Measurements from ENCODE around the gene SPESP1. TPM values are rescaled to one million over a fixed set of nuclear protein-coding genes. Genes with fewer than 3 reads are reported as not detected.

Gene SPESP1
- total RNA-seq, 4 donors from 2014 or later, result 1.2 to 4.1 (median 2.2) TPM

- no peak overlapping the region for H3K27ac ChIP-seq
- H3K4me1 ChIP-seq, result no peaks in the 10 kb centered on the region
- no peaks in the 10 kb centered on the region for H3K36me3 ChIP-seq
- WGBS, result 53% methylated on average over 1 of the region's 1 CpG
- DNase-seq (ENCODE audit: low spot score in 2 of 2), result no peak
- peaks cover 12% of the 10 kb centered on the region for H3K27me3 ChIP-seq
- H3K9me3 ChIP-seq, result no peaks in the 10 kb centered on the region
- TF ChIP-seq POLR2A (IDR thresholded peaks at IDR 0.05) (no peak), EP300 (IDR thresholded peaks at IDR 0.05) (no peak), CTCF (IDR thresholded peaks at IDR 0.05) (no peak), POLR2AphosphoS5 (IDR thresholded peaks at IDR 0.05) (no peak)
- H3K4me3 ChIP-seq, result no peak overlapping the region
Observed at GRCh38 chr15:68894208-68894607, 36.1 kb upstream of the SPESP1 start.

GRCh38 chr15:68896178-68896577 lies 34.1 kb upstream of the SPESP1 start:
- Histone ChIP-seq H3K4me3 (no peak overlapping the region), H3K36me3 (no peaks in the 10 kb centered on the region), H3K27ac (no peak overlapping the region), H3K27me3 (peaks cover 10% of the 10 kb centered on the region), H3K4me1 (no peaks in the 10 kb centered on the region), H3K9me3 (no peaks in the 10 kb centered on the region)
- DNase-seq (ENCODE audit: low spot score in 2 of 2), result no peak
- no peak for TF ChIP-seq CTCF (IDR thresholded peaks at IDR 0.05)
- TF ChIP-seq EP300 (IDR thresholded peaks at IDR 0.05), result no peak

DNA sequence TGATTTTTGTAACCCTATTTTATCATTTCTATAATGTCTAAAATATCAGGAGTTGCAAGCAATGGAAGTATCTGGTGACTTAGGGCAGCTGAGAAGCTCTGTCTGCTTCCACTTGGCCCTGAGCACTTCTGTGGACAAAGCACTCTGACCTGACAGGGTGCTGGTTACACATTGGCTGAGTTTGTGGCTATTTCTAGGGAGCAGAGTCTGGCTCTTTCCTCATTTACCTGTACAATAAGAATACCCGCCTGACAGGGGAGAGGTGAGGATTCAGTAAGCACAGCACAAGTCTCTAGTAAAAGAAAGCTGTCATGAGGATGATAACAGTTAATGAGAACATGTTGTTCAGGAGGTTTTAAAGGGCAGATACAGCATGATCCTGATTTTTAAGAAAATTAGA lies 33.3 kb upstream of the SPESP1 start:
- Histone ChIP-seq H3K36me3 (no peaks in the 10 kb centered on the region), H3K4me3 (no peak overlapping the region), H3K27me3 (peaks cover 15% of the 10 kb centered on the region), H3K9me3 (no peaks in the 10 kb centered on the region), H3K4me1 (peaks cover 1% of the 10 kb centered on the region), H3K27ac (no peak overlapping the region)
- TF ChIP-seq POLR2AphosphoS5 (IDR thresholded peaks at IDR 0.05) (no peak), EP300 (IDR thresholded peaks at IDR 0.05) (no peak), POLR2A (IDR thresholded peaks at IDR 0.05) (no peak), CTCF (IDR thresholded peaks at IDR 0.05) (no peak)
- 83% methylated on average over 1 of the region's 1 CpG for WGBS
- DNase-seq (ENCODE audit: low spot score in 2 of 2), result no peak

DNA sequence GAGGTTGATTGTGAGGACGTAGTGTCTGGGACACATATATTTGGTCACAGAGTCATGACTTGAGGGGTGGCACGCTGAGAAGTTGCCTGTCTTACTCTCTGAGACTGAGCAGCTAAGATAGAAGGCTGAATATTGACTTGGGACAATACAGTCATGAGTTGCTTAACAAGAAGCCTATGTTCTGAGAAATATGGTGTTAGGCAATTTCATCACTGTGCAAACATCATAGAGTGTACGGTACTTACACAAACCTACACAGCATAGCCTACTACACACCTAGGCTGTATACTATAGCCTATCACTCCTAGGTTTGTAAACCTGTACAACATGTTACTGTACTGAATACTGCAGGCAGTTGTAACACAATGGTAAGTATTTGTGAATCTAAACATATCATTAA lies 30.3 kb upstream of the SPESP1 start:
- WGBS, result 94% methylated on average over 3 of the region's 3 CpGs
- TF ChIP-seq CTCF (IDR thresholded peaks at IDR 0.05) (no peak), POLR2A (IDR thresholded peaks at IDR 0.05) (no peak), EP300 (IDR thresholded peaks at IDR 0.05) (no peak), POLR2AphosphoS5 (IDR thresholded peaks at IDR 0.05) (no peak)
- Histone ChIP-seq H3K4me1 (peaks cover 3% of the 10 kb centered on the region), H3K4me3 (no peak overlapping the region), H3K27ac (no peak overlapping the region), H3K36me3 (no peaks in the 10 kb centered on the region), H3K9me3 (no peaks in the 10 kb centered on the region), H3K27me3 (peaks cover 6% of the 10 kb centered on the region)
- no peak for DNase-seq (ENCODE audit: low spot score in 2 of 2)

DNA sequence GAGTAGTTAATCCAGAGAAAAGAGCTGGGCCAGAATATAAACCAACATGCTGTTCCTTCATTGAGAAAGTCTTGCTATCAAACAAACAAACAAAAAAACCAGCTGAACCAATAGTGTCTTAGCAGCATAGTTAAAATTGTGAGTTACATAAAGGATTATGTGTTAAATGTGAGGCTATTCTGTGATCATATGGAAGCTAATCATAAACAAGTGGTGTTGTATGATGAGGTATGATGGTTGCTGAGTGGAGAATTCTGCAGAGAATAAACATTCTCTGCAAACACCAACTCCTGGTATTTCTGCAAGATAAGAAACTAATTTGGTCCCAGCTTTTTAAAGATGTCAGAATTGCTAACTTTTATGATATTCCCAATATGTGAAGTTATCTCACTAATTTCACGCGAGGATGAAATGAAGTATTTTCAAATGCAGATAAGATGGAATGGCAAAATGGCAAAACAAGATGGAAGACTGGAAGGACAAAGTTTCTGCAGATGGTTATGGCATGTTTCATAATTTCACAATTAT lies 22.9 kb upstream of the SPESP1 start:
- no peak for TF ChIP-seq POLR2AphosphoS5 (IDR thresholded peaks at IDR 0.05)
- TF ChIP-seq EP300 (IDR thresholded peaks at IDR 0.05), result no peak
- no peak for TF ChIP-seq POLR2A (IDR thresholded peaks at IDR 0.05)
- TF ChIP-seq CTCF (IDR thresholded peaks at IDR 0.05), result no peak
- H3K4me1 ChIP-seq, result no peaks in the 10 kb centered on the region
- DNase-seq (ENCODE audit: low spot score in 2 of 2), result no peak
- peaks cover 12% of the 10 kb centered on the region for H3K27me3 ChIP-seq
- no peaks in the 10 kb centered on the region for H3K9me3 ChIP-seq
- WGBS, result 94% methylated on average over 2 of the region's 2 CpGs
- H3K27ac ChIP-seq, result no peak overlapping the region
- H3K36me3 ChIP-seq, result no peaks in the 10 kb centered on the region
- no peak overlapping the region for H3K4me3 ChIP-seq
